ENCODE measurements around the gene KRT78. TPM values are rescaled to one million over a fixed set of nuclear protein-coding genes. Genes with fewer than 3 reads are reported as not detected.

KRT78 gene
- total RNA-seq, 1 donor from 2014 or later, result not detected

DNA sequence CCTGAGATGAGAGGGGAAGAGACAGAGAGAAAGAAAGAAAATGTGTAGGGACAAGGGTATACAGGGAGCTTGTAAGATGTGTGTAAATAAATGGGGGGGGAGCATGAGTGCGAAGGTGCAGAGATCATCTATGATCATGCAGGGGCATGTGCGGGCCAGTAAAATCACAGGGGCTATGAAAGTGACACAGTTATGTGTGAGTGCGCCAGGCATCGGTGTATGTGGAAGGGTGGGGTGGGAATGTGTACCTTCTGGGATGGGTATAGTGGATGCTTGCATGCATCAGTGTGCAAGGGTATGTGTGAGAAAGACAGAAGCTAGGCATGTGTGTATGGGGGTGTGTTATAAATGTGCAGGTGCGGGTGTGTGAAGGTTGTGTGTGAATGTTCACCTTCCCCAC, 18.4 kb upstream of the KRT78 start:
- TF ChIP-seq, protein P1, sequence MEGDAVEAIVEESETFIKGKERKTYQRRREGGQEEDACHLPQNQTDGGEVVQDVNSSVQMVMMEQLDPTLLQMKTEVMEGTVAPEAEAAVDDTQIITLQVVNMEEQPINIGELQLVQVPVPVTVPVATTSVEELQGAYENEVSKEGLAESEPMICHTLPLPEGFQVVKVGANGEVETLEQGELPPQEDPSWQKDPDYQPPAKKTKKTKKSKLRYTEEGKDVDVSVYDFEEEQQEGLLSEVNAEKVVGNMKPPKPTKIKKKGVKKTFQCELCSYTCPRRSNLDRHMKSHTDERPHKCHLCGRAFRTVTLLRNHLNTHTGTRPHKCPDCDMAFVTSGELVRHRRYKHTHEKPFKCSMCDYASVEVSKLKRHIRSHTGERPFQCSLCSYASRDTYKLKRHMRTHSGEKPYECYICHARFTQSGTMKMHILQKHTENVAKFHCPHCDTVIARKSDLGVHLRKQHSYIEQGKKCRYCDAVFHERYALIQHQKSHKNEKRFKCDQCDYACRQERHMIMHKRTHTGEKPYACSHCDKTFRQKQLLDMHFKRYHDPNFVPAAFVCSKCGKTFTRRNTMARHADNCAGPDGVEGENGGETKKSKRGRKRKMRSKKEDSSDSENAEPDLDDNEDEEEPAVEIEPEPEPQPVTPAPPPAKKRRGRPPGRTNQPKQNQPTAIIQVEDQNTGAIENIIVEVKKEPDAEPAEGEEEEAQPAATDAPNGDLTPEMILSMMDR (IDR thresholded peaks at IDR 0.05; ENCODE audit: insufficient read depth, low read length, poor library complexity, severe bottlenecking), result no peak
- Histone ChIP-seq H3K4me3 (ENCODE audit: low read depth, low read length) (no peak overlapping the region), H3K36me3 (ENCODE audit: control insufficient read depth, insufficient read depth, low read length) (no peaks in the 10 kb centered on the region), H3K27me3 (ENCODE audit: control insufficient read depth, insufficient read depth, low read length) (no peaks in the 10 kb centered on the region)
- DNase-seq (ENCODE audit: low read depth), result no peak

DNA sequence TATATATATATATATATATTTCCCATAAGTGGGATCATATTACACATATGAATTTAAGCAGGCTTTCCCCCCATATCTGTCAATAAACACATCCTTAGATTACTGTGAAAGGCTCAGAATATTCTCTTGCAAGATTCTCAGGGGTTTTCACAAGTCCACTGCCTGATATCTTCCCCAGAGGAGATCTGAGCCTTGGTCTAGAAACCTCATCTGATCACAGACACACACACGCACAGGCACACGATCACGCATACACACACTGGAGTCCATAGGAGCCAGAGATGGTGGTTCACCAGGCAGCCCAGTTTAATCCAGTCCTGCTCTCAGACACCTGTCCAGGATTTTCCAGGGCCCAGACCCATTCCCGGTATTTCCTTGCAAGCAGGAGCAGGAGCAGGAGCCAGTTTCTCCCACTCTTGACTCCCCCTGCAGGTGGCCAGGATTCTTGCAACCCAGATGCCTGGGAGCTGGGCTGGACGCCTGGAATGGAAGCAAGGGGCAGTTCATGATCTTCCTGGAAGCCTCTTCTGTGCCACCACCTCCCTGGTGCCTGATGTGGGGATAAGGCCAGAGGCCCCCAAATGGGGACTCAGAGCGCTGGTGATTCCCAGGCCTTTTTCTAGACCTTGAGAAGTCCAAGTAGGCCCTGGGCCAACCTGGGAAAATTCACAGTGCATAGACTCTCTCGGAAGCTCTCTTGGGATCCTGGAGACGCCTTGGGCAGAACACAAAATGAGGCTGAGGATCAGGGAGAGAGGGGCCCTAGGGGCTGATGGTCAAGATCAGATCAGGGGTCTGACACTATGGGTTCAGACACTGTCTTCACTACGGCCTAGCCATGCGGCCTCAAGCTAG, 16.5 kb upstream of the KRT78 start:
- H3K4me3 ChIP-seq (ENCODE audit: low read depth, low read length), result no peak overlapping the region
- no peak for DNase-seq (ENCODE audit: low read depth)
- H3K27me3 ChIP-seq (ENCODE audit: control insufficient read depth, insufficient read depth, low read length), result peaks cover 3% of the 10 kb centered on the region
- H3K36me3 ChIP-seq (ENCODE audit: control insufficient read depth, insufficient read depth, low read length), result no peaks in the 10 kb centered on the region
- TF ChIP-seq, protein P1 (IDR thresholded peaks at IDR 0.05; ENCODE audit: insufficient read depth, low read length, poor library complexity, severe bottlenecking), result peak; percentile 96

DNA sequence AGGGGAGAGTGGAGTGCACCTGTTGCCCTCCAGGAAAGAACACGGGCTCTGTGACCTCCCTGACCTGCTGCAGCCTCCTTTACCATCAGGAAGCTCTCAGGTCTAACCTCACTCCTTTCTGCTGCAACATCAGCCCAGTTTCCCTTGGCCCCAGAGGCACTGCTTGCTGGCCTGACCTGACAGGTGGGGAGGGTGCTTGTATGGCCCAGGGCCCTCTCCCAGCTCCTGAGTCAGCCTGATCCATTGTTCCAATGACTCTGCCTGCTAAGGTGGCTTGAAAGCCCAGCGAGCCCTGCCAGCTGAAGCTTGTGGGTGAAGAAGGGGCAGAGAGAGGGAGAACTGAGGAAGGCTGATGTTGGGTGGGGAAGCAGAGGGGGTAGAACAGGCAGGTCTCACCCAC, 13.2 kb upstream of the KRT78 start:
- peaks cover 3% of the 10 kb centered on the region for H3K27me3 ChIP-seq (ENCODE audit: control insufficient read depth, insufficient read depth, low read length)
- TF ChIP-seq, protein P1 (IDR thresholded peaks at IDR 0.05; ENCODE audit: insufficient read depth, low read length, poor library complexity, severe bottlenecking), result no peak
- no peak for DNase-seq (ENCODE audit: low read depth)
- H3K4me3 ChIP-seq (ENCODE audit: low read depth, low read length), result no peak overlapping the region
- no peaks in the 10 kb centered on the region for H3K36me3 ChIP-seq (ENCODE audit: control insufficient read depth, insufficient read depth, low read length)

DNA sequence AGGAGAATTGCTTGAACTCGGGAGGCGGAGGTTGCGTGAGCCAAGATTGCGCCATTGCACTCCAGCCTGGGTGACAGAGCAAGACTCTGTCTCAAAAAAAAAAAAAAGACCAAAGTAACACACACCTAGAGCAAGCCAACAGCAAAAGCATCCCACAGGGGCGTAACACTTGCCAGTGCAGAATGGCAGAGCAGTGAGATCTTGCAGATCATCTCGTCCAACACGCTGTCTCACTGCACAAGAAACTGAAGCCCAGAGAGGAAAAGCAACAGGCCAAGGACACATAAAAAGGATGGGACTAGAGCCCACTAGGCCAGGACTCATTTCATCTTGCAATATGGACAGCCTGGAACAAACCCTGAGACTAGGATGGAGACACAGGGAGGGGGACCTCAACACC, 12.7 kb upstream of the KRT78 start:
- H3K27me3 ChIP-seq (ENCODE audit: control insufficient read depth, insufficient read depth, low read length), result peaks cover 3% of the 10 kb centered on the region
- TF ChIP-seq, protein P1 (IDR thresholded peaks at IDR 0.05; ENCODE audit: insufficient read depth, low read length, poor library complexity, severe bottlenecking), result no peak
- no peaks in the 10 kb centered on the region for H3K36me3 ChIP-seq (ENCODE audit: control insufficient read depth, insufficient read depth, low read length)
- no peak overlapping the region for H3K4me3 ChIP-seq (ENCODE audit: low read depth, low read length)
- DNase-seq (ENCODE audit: low read depth), result no peak

DNA sequence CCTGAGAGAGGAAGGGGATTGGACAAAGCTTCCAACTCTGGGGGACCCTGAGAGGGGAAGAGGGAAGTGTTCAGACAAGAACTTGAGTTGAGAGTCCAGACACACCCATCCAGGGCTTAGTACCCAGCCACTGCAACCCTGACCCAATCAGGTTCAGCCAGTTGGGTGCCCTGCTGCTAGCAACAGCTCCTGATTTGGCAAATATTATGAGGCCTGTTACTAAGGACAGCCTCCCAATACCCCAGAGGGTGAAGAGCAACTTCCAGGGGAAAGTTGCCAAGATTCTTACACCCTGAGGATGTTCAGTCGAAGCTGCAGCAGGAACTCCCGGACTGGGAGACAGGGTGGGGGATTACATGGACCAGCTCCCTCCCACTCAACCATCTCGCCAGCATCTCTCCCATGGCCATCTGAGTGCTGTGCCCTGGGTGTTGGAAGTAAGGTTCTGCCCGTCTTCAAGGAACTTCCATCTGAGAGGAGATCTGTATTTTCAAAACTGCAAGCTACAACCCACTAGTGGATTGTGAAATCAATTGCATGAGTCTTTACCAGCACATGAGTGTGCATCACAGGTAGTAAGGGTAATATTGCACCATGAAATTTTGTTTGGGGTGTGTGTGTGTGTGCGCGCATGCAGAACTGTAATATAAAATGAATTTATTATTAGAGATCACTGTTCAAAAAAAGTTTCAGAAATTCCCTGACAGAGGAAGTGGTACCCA, 11.5 kb upstream of the KRT78 start:
- H3K36me3 ChIP-seq (ENCODE audit: control insufficient read depth, insufficient read depth, low read length), result no peaks in the 10 kb centered on the region
- TF ChIP-seq, protein P1 (IDR thresholded peaks at IDR 0.05; ENCODE audit: insufficient read depth, low read length, poor library complexity, severe bottlenecking), result no peak
- no peak overlapping the region for H3K4me3 ChIP-seq (ENCODE audit: low read depth, low read length)
- H3K27me3 ChIP-seq (ENCODE audit: control insufficient read depth, insufficient read depth, low read length), result peaks cover 3% of the 10 kb centered on the region
- no peak for DNase-seq (ENCODE audit: low read depth)

Measured in kidney epithelial cell (primary cell).